HCT116 (cell line): ENCODE data around the gene PDGFD. TPM values are rescaled to one million over a fixed set of nuclear protein-coding genes. Genes with fewer than 3 reads are reported as not detected.

Experiments used
- ATAC-seq: fragments of 200-7000 bp; cut with Tn5 transposase; 2 replicates; pipeline ENCODE4 v1.9.1; 2020; ENCODE audit warnings: mild to moderate bottlenecking, moderate library complexity
- BruUV-seq: library from RNA; stranded (reverse); fragments of 400-500 nt; replicated peaks from 2 replicates; lab custom pipeline; 2021; lab: Mats Ljungman, UMichigan
- CTCF ChIA-PET: fragments of 300-600 bp; sonication (Branson Sonifier 250); formaldehyde crosslinking; loops from one replicate; lab custom pipeline; 2021; ENCODE audit warnings: antibody characterized with exemption; lab: Charles Lee
- POLR2A ChIA-PET: fragments of 300-600, 350-600 bp; sonication (Branson Sonifier 250); formaldehyde crosslinking; loops from one replicate; lab custom pipeline; 2021; ENCODE audit warnings: antibody characterized with exemption; lab: Charles Lee
- RAD21 ChIA-PET, 2 experiments: fragments of 300-600 bp; sonication (Branson Sonifier 250); formaldehyde crosslinking; loops; one replicate each; lab custom pipeline; 2023; ENCODE audit warnings: low total read pairs in 2 of 2; ENCODE audit not compliant: uncharacterized antibody in 2 of 2, unreplicated experiment in 2 of 2, low non-redundant PET in 1 of 2; lab: Charles Lee
- DNase-seq: peaks from one replicate; pipeline ENCODE4 v3.0.0-alpha.2; 2010; ENCODE audit warnings: low read depth, low spot score
- H2AFZ ChIP-seq: fragments of 200-600 bp; shearing (Covaris generic), sonication (generic); 2 replicates; pipeline ENCODE4 v1.6.1; 2017; ENCODE audit warnings: low read depth, mixed run types, mixed read lengths, antibody characterized with exemption, low read length; ENCODE audit not compliant: poor library complexity, severe bottlenecking
- H3K27ac ChIP-seq: 2 replicates; pipeline ENCODE4 v1.5.1; 2012; ENCODE audit warnings: low read depth, low read length
- H3K27me3 ChIP-seq: fragments of 200-600 bp; sonication (generic); 2 replicates; pipeline ENCODE4 v1.6.1; 2016; ENCODE audit warnings: mixed run types, low read length, mixed read lengths; ENCODE audit not compliant: insufficient read depth
- H3K36me3 ChIP-seq, 2 experiments: fragments of 200-500 bp in 1 of 2; fragments of 200-600 bp in 1 of 2; sonication (Bioruptor generic) in 1 of 2; sonication (generic) in 1 of 2; 2 replicates each; pipeline versions ENCODE4 v1.5.1 to v1.6.1; 2014 to 2016; ENCODE audit warnings: low read length in 2 of 2, inconsistent platforms in 1 of 2, mixed read lengths in 1 of 2, mixed run types in 1 of 2; ENCODE audit not compliant: insufficient read depth in 2 of 2, control insufficient read depth in 1 of 2
- H3K4me1 ChIP-seq, 2 experiments: fragments of 200-600 bp in 1 of 2; sonication (generic) in 1 of 2; 2 replicates each; pipeline versions ENCODE4 v1.5.1 to v1.6.1; 2012 to 2017; ENCODE audit warnings: low read length in 2 of 2, inconsistent platforms in 1 of 2, mild to moderate bottlenecking in 1 of 2, mixed read lengths in 1 of 2, mixed run types in 1 of 2, moderate library complexity in 1 of 2; ENCODE audit not compliant: insufficient read depth in 2 of 2, control insufficient read depth in 1 of 2
- H3K4me2 ChIP-seq: fragments of 200-600 bp; sonication (generic); 2 replicates; pipeline ENCODE4 v1.6.1; 2017; ENCODE audit warnings: mixed run types, low read length, mixed read lengths
- H3K4me3 ChIP-seq, 2 experiments: fragments of 200-600 bp in 1 of 2; sonication (generic) in 1 of 2; replicated peaks in 1 of 2; 2 replicates each; pipeline ENCODE4 v1.5.1; 2011 to 2016; ENCODE audit warnings: low read length in 2 of 2, control low read depth in 1 of 2, low read depth in 1 of 2, mild to moderate bottlenecking in 1 of 2, mixed read lengths in 1 of 2, mixed run types in 1 of 2
- H3K79me2 ChIP-seq: fragments of 200-600 bp; sonication (generic); 2 replicates; pipeline ENCODE4 v1.6.1; 2017; ENCODE audit warnings: mild to moderate bottlenecking, mixed run types, low read length, moderate library complexity, mixed read lengths; ENCODE audit not compliant: insufficient read depth
- H3K9ac ChIP-seq: fragments of 200-600 bp; sonication (generic); 2 replicates; pipeline ENCODE4 v1.6.1; 2016; ENCODE audit warnings: low read length, mixed read lengths
- H3K9me2 ChIP-seq: fragments of 200-600 bp; sonication (generic), shearing (Covaris generic); 2 replicates; pipeline ENCODE4 v1.6.1; 2017; ENCODE audit warnings: mixed run types, mild to moderate bottlenecking, moderate library complexity; ENCODE audit not compliant: insufficient read depth
- H3K9me3 ChIP-seq, 2 experiments: fragments of 200-500 bp in 1 of 2; fragments of 200-600 bp in 1 of 2; sonication (Bioruptor generic) in 1 of 2; sonication (generic) in 1 of 2; 2 replicates each; pipeline ENCODE4 v1.6.1; 2014 to 2017; ENCODE audit warnings: low read length in 2 of 2, mixed read lengths in 2 of 2, inconsistent platforms in 1 of 2, low read depth in 1 of 2, mild to moderate bottlenecking in 1 of 2, mixed run types in 1 of 2, moderate library complexity in 1 of 2; ENCODE audit not compliant: control insufficient read depth in 1 of 2, insufficient read depth in 1 of 2
- H4K20me1 ChIP-seq: fragments of 200-600 bp; sonication (generic), shearing (Covaris generic); 2 replicates; pipeline ENCODE4 v1.6.1; 2017; ENCODE audit warnings: mixed run types, mild to moderate bottlenecking, moderate library complexity; ENCODE audit not compliant: insufficient read depth
- CEBPB ChIP-seq: IDR thresholded peaks from 2 replicates; pipeline ENCODE4 v1.6.1; 2012; ENCODE audit warnings: low read depth
- EZH2 ChIP-seq: fragments of 200-600 bp; sonication (generic); IDR thresholded peaks from 2 replicates; pipeline ENCODE4 v1.6.1; 2017; ENCODE audit warnings: antibody characterized with exemption, mixed run types
- FOSL1 ChIP-seq: IDR thresholded peaks from 2 replicates; pipeline ENCODE4 v1.6.1; 2012; ENCODE audit warnings: low read depth
- JUND ChIP-seq: IDR thresholded peaks from 2 replicates; pipeline ENCODE4 v1.6.1; 2012
- RAD21 ChIP-seq: IDR thresholded peaks from 2 replicates; pipeline ENCODE4 v1.6.1; 2012; ENCODE audit warnings: low read depth, mild to moderate bottlenecking
- intact Hi-C: fragments of 100-400 bp; cut with micrococcal nuclease; formaldehyde crosslinking; loops from 2 replicates; pipeline ENCODE4 v1.10.0; 2022
- total RNA-seq: library from RNA; stranded (reverse); gene quantifications from one replicate; pipeline ENCODE4 v1.2.1, GENCODE V29; 2021; ENCODE audit not compliant: unreplicated experiment
- TF ChIP-seq, protein P1 (sequence below): IDR thresholded peaks from 2 replicates; pipeline ENCODE4 v1.6.1; 2012
- TF ChIP-seq, protein P2 (sequence below): IDR thresholded peaks from 2 replicates; pipeline ENCODE4 v1.6.1; 2012; ENCODE audit warnings: low read depth

PDGFD gene
- total RNA-seq, 1 experiment from 2014 or later: 0.34 TPM

DNA sequence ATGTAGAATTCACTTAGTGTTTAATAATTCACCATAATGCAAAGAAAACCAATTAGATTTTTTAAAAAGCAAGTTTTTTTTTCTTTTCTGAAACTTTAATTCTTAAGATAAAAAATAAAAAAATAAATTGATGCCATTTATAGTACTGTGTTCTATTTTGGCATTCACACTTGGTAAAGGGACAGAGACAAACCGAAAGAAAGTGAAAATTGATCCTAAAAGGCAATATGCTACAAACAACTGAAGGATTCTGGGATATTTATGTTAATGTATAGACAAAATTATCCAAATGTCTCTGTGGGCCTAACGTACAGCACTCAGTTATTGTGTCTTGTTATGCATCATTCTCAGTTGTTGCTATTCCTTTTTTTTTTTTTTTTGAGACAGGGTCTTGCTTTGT, 169.4 kb downstream of the PDGFD start:
- H3K4me3 ChIP-seq: no peak overlapping the region
- H3K27ac ChIP-seq: no peak overlapping the region
- TF ChIP-seq, protein P1, sequence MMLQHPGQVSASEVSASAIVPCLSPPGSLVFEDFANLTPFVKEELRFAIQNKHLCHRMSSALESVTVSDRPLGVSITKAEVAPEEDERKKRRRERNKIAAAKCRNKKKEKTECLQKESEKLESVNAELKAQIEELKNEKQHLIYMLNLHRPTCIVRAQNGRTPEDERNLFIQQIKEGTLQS: no peak
- no peak for TF ChIP-seq EZH2
- TF ChIP-seq, protein P2, sequence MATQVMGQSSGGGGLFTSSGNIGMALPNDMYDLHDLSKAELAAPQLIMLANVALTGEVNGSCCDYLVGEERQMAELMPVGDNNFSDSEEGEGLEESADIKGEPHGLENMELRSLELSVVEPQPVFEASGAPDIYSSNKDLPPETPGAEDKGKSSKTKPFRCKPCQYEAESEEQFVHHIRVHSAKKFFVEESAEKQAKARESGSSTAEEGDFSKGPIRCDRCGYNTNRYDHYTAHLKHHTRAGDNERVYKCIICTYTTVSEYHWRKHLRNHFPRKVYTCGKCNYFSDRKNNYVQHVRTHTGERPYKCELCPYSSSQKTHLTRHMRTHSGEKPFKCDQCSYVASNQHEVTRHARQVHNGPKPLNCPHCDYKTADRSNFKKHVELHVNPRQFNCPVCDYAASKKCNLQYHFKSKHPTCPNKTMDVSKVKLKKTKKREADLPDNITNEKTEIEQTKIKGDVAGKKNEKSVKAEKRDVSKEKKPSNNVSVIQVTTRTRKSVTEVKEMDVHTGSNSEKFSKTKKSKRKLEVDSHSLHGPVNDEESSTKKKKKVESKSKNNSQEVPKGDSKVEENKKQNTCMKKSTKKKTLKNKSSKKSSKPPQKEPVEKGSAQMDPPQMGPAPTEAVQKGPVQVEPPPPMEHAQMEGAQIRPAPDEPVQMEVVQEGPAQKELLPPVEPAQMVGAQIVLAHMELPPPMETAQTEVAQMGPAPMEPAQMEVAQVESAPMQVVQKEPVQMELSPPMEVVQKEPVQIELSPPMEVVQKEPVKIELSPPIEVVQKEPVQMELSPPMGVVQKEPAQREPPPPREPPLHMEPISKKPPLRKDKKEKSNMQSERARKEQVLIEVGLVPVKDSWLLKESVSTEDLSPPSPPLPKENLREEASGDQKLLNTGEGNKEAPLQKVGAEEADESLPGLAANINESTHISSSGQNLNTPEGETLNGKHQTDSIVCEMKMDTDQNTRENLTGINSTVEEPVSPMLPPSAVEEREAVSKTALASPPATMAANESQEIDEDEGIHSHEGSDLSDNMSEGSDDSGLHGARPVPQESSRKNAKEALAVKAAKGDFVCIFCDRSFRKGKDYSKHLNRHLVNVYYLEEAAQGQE: no peak
- TF ChIP-seq CEBPB: no peak
- no peak for TF ChIP-seq FOSL1
- TF ChIP-seq RAD21: no peak
- no peaks in the 10 kb centered on the region for H3K36me3 ChIP-seq
- H3K79me2 ChIP-seq: no peaks in the 10 kb centered on the region
- DNase-seq (no peak), ATAC-seq (no peak)
- no TSS peak for BruUV-seq
- ChIA-PET CTCF (no interaction called here), POLR2A (no interaction called here), RAD21 (no interaction called here)
- H2AFZ ChIP-seq: no peak overlapping the region
- H3K27me3 ChIP-seq: no peaks in the 10 kb centered on the region
- no peaks in the 10 kb centered on the region for H3K9me3 ChIP-seq
- no peaks in the 10 kb centered on the region for H4K20me1 ChIP-seq
- no peaks in the 10 kb centered on the region for H3K4me1 ChIP-seq
- H3K9me2 ChIP-seq: no peaks in the 10 kb centered on the region; the same call in 1 of the 2 replicates
- H3K9ac ChIP-seq: no peak overlapping the region
- intact Hi-C loops: no loop called here
- H3K4me2 ChIP-seq: no peak overlapping the region

DNA sequence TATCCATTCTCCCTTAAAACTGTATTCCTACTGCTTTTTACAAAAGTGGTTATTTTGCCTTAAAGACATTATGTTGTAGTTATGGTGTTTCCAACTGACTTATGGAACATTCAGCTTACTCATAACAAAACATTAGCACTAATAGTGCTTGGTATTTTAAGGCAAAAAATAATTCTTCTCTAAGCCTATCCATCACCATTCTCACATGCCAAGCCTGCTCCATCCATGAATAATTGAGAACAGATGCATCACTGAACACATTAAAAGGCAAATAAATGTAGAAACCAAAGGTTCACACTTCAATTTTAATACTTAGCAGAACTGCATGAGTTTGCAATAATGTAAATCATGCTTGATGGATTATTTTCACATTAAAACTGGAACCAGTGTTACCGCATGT, 169.9 kb downstream of the PDGFD start:
- H3K27ac ChIP-seq: no peak overlapping the region
- H3K4me2 ChIP-seq: no peak overlapping the region
- H3K27me3 ChIP-seq: no peaks in the 10 kb centered on the region
- BruUV-seq: no TSS peak
- no peak for ATAC-seq
- no peaks in the 10 kb centered on the region; the same call in 1 of the 2 replicates for H3K9me2 ChIP-seq
- H3K79me2 ChIP-seq: no peaks in the 10 kb centered on the region
- no peak overlapping the region for H2AFZ ChIP-seq
- no peak overlapping the region for H3K4me3 ChIP-seq
- RAD21 ChIA-PET: no interaction called here
- H4K20me1 ChIP-seq: no peaks in the 10 kb centered on the region
- intact Hi-C loops: no loop called here
- no peak for TF ChIP-seq JUND
- H3K9me3 ChIP-seq: no peaks in the 10 kb centered on the region
- H3K36me3 ChIP-seq: no peaks in the 10 kb centered on the region
- DNase-seq: no peak
- H3K9ac ChIP-seq: no peak overlapping the region
- CTCF ChIA-PET: no interaction called here
- no peaks in the 10 kb centered on the region for H3K4me1 ChIP-seq
- POLR2A ChIA-PET: no interaction called here
